GM18519 (cell line): ENCODE results near the gene SMURF1.

ENCODE experiments used
- ATAC-seq: cut with Tn5 transposase; IDR thresholded peaks from one replicate; pipeline ENCODE4 v1.9.1; 2021; ENCODE audit warnings: mild to moderate bottlenecking, moderate library complexity; ENCODE audit not compliant: unreplicated experiment, low FRiP score

SMURF1 gene

GRCh38 chr7:99099499-99100077, 44.3 kb downstream of the SMURF1 start:
- ATAC-seq = no peak

GRCh38 chr7:99098824-99099498, 44.9 kb downstream of the SMURF1 start:
- no peak for ATAC-seq

GRCh38 chr7:99098286-99098823, 45.6 kb downstream of the SMURF1 start:
- ATAC-seq = no peak

- ATAC-seq = no peak
Measured at GRCh38 chr7:99097730-99098129, 46.2 kb downstream of the SMURF1 start.

GRCh38 chr7:99096124-99096887, 47.6 kb downstream of the SMURF1 start:
- ATAC-seq = no peak

- ATAC-seq = no peak
Measured at GRCh38 chr7:99095698-99096097, 48.2 kb downstream of the SMURF1 start.

GRCh38 chr7:99094401-99094800, 49.5 kb downstream of the SMURF1 start:
- no peak for ATAC-seq

GRCh38 chr7:99092064-99092720, 51.7 kb downstream of the SMURF1 start:
- no peak for ATAC-seq

GRCh38 chr7:99090771-99091542, 53.0 kb downstream of the SMURF1 start:
- ATAC-seq = no peak

GRCh38 chr7:99089914-99090629, 53.8 kb downstream of the SMURF1 start:
- ATAC-seq = no peak

- no peak for ATAC-seq
Measured at GRCh38 chr7:99086944-99087343, 57.0 kb downstream of the SMURF1 start.

GRCh38 chr7:99086532-99086931, 57.4 kb downstream of the SMURF1 start:
- no peak for ATAC-seq

- no peak for ATAC-seq
Measured at GRCh38 chr7:99083733-99084132, 60.2 kb downstream of the SMURF1 start.

- no peak for ATAC-seq
Measured at GRCh38 chr7:99083068-99083651, 60.7 kb downstream of the SMURF1 start.

GRCh38 chr7:99080679-99081078, 63.2 kb downstream of the SMURF1 start:
- no peak for ATAC-seq

- ATAC-seq = no peak
Measured at GRCh38 chr7:99079104-99079503, 64.8 kb downstream of the SMURF1 start.

- ATAC-seq = no peak
Measured at GRCh38 chr7:99078416-99078815, 65.5 kb downstream of the SMURF1 start.

- no peak for ATAC-seq
Measured at GRCh38 chr7:99076615-99077014, 67.3 kb downstream of the SMURF1 start.

GRCh38 chr7:99073839-99074446, 70.0 kb downstream of the SMURF1 start:
- no peak for ATAC-seq
